RCC 7860 (cell line): ENCODE measurements around the gene SLC24A3.

ENCODE experiments used
- DNase-seq: peaks from one replicate; pipeline ENCODE4 v3.0.0-alpha.2; 2015; ENCODE audit warnings: low spot score
- FAIRE-seq: peaks from 2 replicates; lab custom pipeline; 2012; peaks lifted over from hg19 to GRCh38; lab: Jason Lieb, UNC

The SLC24A3 gene

DNA sequence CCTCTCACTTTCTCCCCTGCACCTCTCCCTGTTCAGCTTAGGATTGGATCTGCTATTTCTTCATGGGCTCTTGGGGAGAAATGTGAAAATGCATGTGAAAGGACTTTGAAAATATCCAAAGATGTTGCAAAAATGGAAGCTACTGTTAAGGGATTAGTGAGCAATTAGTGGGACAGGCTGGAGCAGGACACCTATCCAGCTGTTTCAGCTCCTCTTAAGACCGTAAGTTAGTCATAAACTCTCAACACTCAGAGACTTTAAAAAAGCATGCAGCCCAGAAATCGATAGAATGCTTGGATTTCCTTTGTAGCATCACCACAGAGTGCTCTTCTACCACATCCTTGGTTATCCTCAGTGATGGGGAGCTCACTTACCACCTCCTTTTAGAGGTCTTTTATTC is 88.7 kb downstream of the SLC24A3 start:
- DNase-seq: no peak
- FAIRE-seq: no peak

DNA sequence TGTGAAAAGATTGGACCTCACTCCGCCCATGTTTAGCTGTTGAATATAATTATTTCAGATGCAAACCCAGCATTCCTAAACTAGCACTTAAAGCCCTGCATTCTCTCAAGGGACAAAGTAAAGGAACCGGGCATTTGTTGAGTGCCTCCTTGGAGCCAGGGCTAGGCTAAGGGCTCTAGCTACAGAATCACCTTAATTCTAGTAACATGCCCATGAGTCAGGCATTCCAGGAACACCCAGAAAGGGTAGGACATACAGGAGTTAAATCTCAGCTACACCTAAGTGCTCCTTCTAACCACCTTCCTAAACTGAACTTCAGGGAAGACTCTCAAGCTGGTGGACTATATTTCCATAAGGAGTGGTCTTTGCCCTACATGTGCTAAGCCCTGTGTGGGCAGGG is 89.4 kb downstream of the SLC24A3 start:
- DNase-seq (no peak), FAIRE-seq (no peak)

GRCh38 chr20:19302714-19303113 is 90.3 kb downstream of the SLC24A3 start:
- FAIRE-seq: no peak

GRCh38 chr20:19304389-19304788 is 91.9 kb downstream of the SLC24A3 start:
- FAIRE-seq (no peak), DNase-seq (no peak)

More at GRCh38 chr20:19302714-19303113, 90.3 kb downstream of the SLC24A3 start:
- DNase-seq: no peak

GRCh38 chr20:19304886-19305415 is 92.5 kb downstream of the SLC24A3 start:
- no peak for DNase-seq
- no peak for FAIRE-seq

DNA sequence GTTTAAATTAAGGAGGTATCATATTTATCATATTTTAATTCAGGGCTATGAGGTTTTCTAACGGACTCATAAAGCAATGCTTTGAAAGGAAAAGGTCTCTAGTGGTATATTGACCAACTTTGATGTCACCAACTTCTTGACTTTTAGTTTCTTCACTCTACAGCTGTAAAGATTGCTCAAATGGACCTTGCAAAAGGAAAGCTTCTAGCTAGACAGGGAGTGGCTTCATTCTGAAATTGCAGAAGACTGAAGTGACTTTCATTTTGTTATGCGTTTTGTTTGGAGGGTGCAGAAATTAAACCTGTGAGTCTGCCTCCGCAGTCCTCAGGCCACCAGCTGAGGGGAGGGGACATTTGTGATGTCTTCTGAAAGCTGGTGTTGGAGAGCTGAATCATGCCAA is 95.7 kb downstream of the SLC24A3 start:
- FAIRE-seq (no peak), DNase-seq (no peak)

DNA sequence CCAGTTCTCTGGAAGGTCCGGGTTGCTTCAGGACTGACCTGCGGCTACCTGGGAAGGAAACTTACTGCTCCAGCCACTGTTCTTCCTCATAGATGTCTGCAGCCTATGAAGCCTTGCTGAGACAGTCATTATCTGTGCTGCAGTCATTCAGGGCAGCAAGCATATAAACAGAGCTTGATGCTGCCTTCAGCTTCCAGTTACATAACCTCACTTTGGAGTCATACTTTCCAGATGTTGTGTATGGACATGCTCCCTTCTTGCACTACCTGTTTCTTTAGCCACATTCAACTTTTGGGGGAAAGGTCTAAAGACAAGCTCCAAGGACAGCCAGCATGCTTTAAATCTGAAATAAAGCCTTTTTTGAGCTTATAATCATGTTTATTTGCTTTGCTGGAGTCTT is 98.1 kb downstream of the SLC24A3 start:
- no peak for FAIRE-seq
- DNase-seq: no peak

- no peak for FAIRE-seq
- no peak for DNase-seq
Measured at GRCh38 chr20:19313342-19314069, 101.1 kb downstream of the SLC24A3 start.

- DNase-seq (no peak), FAIRE-seq (no peak)
Measured at GRCh38 chr20:19314621-19315020, 102.2 kb downstream of the SLC24A3 start.

DNA sequence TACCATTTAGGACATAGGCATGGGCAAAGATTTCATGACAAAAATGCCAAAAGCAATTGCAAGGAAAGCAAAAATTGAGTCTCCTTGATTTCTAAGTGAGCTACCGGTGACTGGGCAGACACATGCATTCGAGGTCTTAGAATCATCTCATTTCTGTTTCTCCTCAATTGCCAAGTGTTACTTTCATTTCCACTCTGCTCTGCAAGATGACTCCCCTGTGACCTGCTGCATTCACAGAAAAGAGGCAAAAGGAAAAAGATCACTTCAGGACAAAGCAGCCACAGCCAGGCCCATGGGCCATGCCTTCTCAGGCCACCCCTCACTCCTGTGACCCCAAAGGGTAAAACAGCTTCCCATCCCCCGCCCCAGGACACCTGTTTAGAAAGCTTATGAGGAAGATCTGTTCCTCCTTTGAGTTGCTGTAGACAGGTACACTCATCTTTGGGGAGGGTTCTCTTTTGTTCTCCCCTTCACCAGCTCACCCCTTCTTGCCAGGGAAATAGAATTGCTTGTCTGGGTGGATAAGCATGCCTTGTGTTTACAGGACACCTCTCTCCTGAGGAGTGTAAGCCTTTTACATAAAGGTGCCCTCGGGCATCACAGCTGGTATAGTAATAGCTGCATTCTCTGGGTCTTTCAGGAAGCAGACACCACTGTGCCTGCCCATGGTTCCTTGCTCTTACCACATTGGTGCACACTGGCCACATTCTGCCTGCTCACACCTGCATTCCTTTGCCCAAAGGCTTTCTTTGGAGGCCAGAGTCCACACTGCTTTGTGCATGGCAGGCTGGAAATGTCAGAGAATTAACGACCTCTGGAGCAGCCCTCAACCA is 105.0 kb downstream of the SLC24A3 start:
- no peak for FAIRE-seq
- DNase-seq: no peak

DNA sequence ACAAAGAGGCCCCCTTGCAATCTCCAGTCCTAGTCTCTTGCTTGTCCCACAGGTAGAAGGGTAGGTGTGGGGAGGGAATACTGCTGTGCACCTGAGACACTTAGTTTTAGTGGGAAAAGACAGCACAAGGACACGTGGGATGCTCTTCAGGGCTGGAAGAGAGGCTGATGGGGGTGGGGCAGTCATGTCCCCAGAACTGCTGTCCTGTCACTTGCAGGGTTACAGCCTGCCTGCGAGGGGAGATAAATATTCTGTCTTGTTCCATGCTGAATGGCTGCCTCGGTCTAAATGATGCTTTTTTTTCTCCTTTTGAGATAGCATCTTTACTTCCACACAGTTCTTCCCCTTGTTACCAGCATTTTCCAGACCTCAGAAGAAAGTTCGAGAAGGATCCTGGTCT is 106.2 kb downstream of the SLC24A3 start:
- FAIRE-seq (no peak), DNase-seq (no peak)

DNA sequence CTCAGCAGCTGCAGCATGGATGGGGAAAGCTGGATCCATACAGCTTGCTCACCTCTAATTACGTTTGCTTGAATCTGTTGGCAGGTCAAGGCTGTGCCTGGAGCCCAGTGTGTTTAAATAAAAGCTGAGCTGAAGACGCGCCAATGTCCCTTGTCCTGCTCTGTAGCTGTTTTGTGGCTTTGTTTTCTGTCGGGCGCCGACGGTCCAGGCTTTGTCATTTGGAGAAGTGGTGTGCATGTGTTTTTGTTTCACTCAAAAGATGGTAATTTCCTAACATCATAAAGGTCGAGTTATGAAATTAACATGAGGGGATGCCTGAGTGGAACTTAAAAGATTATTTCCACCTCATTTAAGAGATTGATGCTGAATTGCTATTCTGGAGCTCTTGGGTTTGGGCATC is 107.6 kb downstream of the SLC24A3 start:
- FAIRE-seq (no peak), DNase-seq (no peak)

GRCh38 chr20:19321176-19321575 is 108.7 kb downstream of the SLC24A3 start:
- FAIRE-seq (no peak), DNase-seq (no peak)

GRCh38 chr20:19322061-19322985 is 109.9 kb downstream of the SLC24A3 start:
- DNase-seq: no peak
- no peak for FAIRE-seq

DNA sequence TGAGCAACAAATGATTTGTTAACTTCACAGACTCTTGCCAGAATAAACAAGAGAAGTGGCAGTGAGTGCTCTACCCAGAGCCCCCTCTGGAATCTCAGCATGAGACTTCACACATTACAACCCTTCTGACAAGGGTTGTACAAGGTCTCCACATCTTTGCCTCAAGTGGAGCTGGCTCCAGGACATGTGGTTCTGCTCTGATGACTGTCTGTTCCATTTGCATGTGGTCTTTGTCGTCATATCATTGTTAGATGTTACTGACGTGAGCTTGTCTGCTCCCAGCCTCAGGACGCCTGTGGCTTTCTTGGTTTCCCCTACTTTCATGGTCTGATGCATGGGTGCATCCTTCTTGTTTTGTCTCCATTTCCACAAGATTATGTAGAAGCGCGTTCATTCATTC is 115.0 kb downstream of the SLC24A3 start:
- FAIRE-seq (no peak), DNase-seq (no peak)

GRCh38 chr20:19328676-19329075 is 116.2 kb downstream of the SLC24A3 start:
- FAIRE-seq (no peak), DNase-seq (no peak)

GRCh38 chr20:19330038-19330437 is 117.6 kb downstream of the SLC24A3 start:
- FAIRE-seq: no peak
- DNase-seq: no peak

GRCh38 chr20:19330731-19331130 is 118.3 kb downstream of the SLC24A3 start:
- DNase-seq (no peak), FAIRE-seq (no peak)

GRCh38 chr20:19333563-19333962 is 121.1 kb downstream of the SLC24A3 start:
- no peak for DNase-seq
- FAIRE-seq: no peak

GRCh38 chr20:19335341-19335740 is 122.9 kb downstream of the SLC24A3 start:
- DNase-seq: no peak
- no peak for FAIRE-seq

GRCh38 chr20:19335916-19336315 is 123.5 kb downstream of the SLC24A3 start:
- FAIRE-seq (no peak), DNase-seq (no peak)
